ENCODE measurements around the gene IL17RD. TPM values are rescaled to one million over a fixed set of nuclear protein-coding genes. Genes with fewer than 3 reads are reported as not detected.

The IL17RD gene
- polyA plus RNA-seq, 3 donors, result not detected

DNA sequence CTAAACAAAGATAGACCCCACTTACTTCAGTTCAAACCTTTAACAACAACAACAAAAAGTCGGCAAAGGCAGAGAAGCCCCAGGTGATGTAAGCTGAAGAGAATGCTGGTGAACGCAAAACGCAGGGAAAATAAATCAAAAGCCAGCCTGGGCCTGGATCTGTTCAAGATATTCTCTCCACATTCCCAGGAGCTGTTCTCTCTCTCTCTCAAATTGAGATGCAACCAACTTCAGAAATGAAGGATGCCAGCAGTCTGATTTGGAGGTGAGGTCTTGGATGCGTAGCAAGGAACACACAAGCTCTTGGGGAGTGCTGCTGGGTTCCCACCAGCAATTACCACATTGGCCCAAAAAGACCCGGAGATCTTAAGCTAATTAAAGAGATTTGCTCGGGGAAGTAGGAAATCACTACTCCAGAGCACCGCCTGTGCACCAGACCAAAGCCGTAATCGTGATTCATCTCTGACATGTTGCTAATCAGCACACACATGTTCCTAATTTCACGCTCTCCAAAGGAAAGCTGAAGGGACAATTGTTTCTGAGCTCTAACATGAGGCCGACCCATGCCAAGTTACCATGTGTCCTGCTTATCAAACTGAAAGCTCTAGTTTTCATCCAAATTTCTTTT is 37.1 kb downstream of the IL17RD start:
- DNase-seq, result no peak
- Mint-ChIP-seq H3K27ac (no peak overlapping the region), H3K9me3 (no peaks in the 10 kb centered on the region), H3K4me3 (no peak overlapping the region), H3K36me3 (no peaks in the 10 kb centered on the region), H3K4me1 (peaks cover 4% of the 10 kb centered on the region), H3K27me3 (ENCODE audit: low read depth in 3 of 3) (peaks cover 1 to 8% (median 2%) of the 10 kb centered on the region in 3 donors)
- H4K20me1 ChIP-seq (ENCODE audit: insufficient read depth, low read length), result no peaks in the 10 kb centered on the region
- H3K4me3 ChIP-seq (replicated peaks in 1 of 3; ENCODE audit: low read depth in 2 of 3, low read length in 3 of 3), result no peak overlapping the region
- intact Hi-C loops (cut with micrococcal nuclease), result no loop called here
- no peaks in the 10 kb centered on the region for H3K36me3 ChIP-seq (replicated peaks in 1 of 2; ENCODE audit: control insufficient read depth in 1 of 2, insufficient read depth in 2 of 2, low read length in 2 of 2)
- H3K9ac ChIP-seq (ENCODE audit: insufficient read depth, low read length, poor library complexity, severe bottlenecking), result no peak overlapping the region
- 63% methylated on average over 6 of the region's 11 CpGs for WGBS (ENCODE audit: insufficient coverage)
- no peaks in the 10 kb centered on the region for H3K4me1 ChIP-seq (ENCODE audit: control insufficient read depth in 1 of 2, insufficient read depth in 2 of 2, low read length in 2 of 2)
- no peak overlapping the region for H3K4me2 ChIP-seq (replicated peaks; ENCODE audit: extremely low read depth, low read length, poor library complexity, severe bottlenecking)
- no peaks in the 10 kb centered on the region for H3K27me3 ChIP-seq (ENCODE audit: control insufficient read depth in 2 of 2, insufficient read depth in 2 of 2, low read length in 2 of 2)
- H2AFZ ChIP-seq (ENCODE audit: insufficient read depth, low read depth, low read length, poor library complexity, severe bottlenecking), result no peak overlapping the region
- H3K27ac ChIP-seq (ENCODE audit: low read depth in 1 of 2, low read length in 2 of 2), result no peak overlapping the region
- H3K9me3 ChIP-seq (replicated peaks in 1 of 2; ENCODE audit: control insufficient read depth in 1 of 2, insufficient read depth in 1 of 2, low read length in 2 of 2), result no peaks in the 10 kb centered on the region
- TF ChIP-seq, protein P1, sequence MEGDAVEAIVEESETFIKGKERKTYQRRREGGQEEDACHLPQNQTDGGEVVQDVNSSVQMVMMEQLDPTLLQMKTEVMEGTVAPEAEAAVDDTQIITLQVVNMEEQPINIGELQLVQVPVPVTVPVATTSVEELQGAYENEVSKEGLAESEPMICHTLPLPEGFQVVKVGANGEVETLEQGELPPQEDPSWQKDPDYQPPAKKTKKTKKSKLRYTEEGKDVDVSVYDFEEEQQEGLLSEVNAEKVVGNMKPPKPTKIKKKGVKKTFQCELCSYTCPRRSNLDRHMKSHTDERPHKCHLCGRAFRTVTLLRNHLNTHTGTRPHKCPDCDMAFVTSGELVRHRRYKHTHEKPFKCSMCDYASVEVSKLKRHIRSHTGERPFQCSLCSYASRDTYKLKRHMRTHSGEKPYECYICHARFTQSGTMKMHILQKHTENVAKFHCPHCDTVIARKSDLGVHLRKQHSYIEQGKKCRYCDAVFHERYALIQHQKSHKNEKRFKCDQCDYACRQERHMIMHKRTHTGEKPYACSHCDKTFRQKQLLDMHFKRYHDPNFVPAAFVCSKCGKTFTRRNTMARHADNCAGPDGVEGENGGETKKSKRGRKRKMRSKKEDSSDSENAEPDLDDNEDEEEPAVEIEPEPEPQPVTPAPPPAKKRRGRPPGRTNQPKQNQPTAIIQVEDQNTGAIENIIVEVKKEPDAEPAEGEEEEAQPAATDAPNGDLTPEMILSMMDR (IDR thresholded peaks at IDR 0.05), result no peak
- H3K79me2 ChIP-seq (ENCODE audit: insufficient read depth, low read length), result no peaks in the 10 kb centered on the region

DNA sequence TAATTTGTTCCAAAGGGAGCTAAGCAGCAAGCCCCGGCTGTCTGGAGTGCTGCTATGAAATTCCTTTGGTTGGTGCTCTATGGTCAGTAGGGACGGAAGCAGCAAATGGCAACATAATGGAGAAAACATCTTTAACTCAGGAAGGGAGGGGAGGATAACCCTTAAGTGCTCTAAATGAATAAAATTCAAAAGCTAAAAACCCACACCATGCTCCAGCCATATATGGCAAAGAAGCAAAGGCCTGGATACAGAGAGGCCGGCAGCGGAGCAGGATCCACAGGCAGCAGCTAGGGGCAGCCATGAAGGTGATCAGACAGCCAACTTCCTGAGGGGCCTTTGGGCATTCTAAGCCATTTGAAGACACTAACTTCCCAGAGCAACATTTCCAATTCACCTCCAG is 38.9 kb downstream of the IL17RD start:
- Mint-ChIP-seq H3K4me1 (peaks cover 4% of the 10 kb centered on the region), H3K36me3 (no peaks in the 10 kb centered on the region)

More for the DNA sequence above, 38.9 kb downstream of the IL17RD start:
- Mint-ChIP-seq H3K9me3 (no peaks in the 10 kb centered on the region), H3K27ac (no peak overlapping the region), H3K4me3 (no peak overlapping the region), H3K27me3 (ENCODE audit: low read depth in 3 of 3) (peaks cover 1 to 11% (median 2%) of the 10 kb centered on the region in 3 donors)
- Histone ChIP-seq H4K20me1 (ENCODE audit: insufficient read depth, low read length) (no peaks in the 10 kb centered on the region), H2AFZ (ENCODE audit: insufficient read depth, low read depth, low read length, poor library complexity, severe bottlenecking) (no peak overlapping the region), H3K27me3 (ENCODE audit: control insufficient read depth in 2 of 2, insufficient read depth in 2 of 2, low read length in 2 of 2) (no peaks in the 10 kb centered on the region), H3K27ac (ENCODE audit: low read depth in 1 of 2, low read length in 2 of 2) (no peak overlapping the region), H3K4me2 (replicated peaks; ENCODE audit: extremely low read depth, low read length, poor library complexity, severe bottlenecking) (no peak overlapping the region), H3K9ac (ENCODE audit: insufficient read depth, low read length, poor library complexity, severe bottlenecking) (no peak overlapping the region), H3K4me3 (replicated peaks in 1 of 3; ENCODE audit: low read depth in 2 of 3, low read length in 3 of 3) (no peak overlapping the region), H3K36me3 (replicated peaks in 1 of 2; ENCODE audit: control insufficient read depth in 1 of 2, insufficient read depth in 2 of 2, low read length in 2 of 2) (no peaks in the 10 kb centered on the region), H3K4me1 (ENCODE audit: control insufficient read depth in 1 of 2, insufficient read depth in 2 of 2, low read length in 2 of 2) (no peaks in the 10 kb centered on the region), H3K9me3 (replicated peaks in 1 of 2; ENCODE audit: control insufficient read depth in 1 of 2, insufficient read depth in 1 of 2, low read length in 2 of 2) (no peaks in the 10 kb centered on the region), H3K79me2 (ENCODE audit: insufficient read depth, low read length) (no peaks in the 10 kb centered on the region)
- TF ChIP-seq, protein P1 (IDR thresholded peaks at IDR 0.05), result no peak
- no peak for DNase-seq
- intact Hi-C loops (cut with micrococcal nuclease), result no loop called here
- WGBS (ENCODE audit: insufficient coverage), result 100% methylated on average over 2 of the region's 4 CpGs

Measured in CD14-positive monocyte (primary cell).